Measurements from ENCODE around the gene SHBG. TPM values are rescaled to one million over a fixed set of nuclear protein-coding genes. Genes with fewer than 3 reads are reported as not detected.

SHBG gene
- total RNA-seq, 4 donors from 2014 or later: 0.63 to 1.2 TPM; not detected in 2

- Histone ChIP-seq H3K27me3 (no peaks in the 10 kb centered on the region), H3K4me3 (no peak overlapping the region), H3K36me3 (peaks cover 2 to 50% (median 5%) of the 10 kb centered on the region in 3 donors), H3K27ac (no peak overlapping the region), H3K4me1 (peaks cover 0 to 17% (median 2%) of the 10 kb centered on the region in 4 donors), H3K9me3 (no peaks in the 10 kb centered on the region)
- no peak for DNase-seq (ENCODE audit: low spot score in 2 of 2)
- WGBS, 2 donors: 86 to 90% methylated on average over 4 of the region's 4 CpGs
- no peak for TF ChIP-seq POLR2A (IDR thresholded peaks at IDR 0.05)
- no peak for TF ChIP-seq EP300 (IDR thresholded peaks at IDR 0.05)
- no peak for TF ChIP-seq CTCF (IDR thresholded peaks at IDR 0.05)
Observed at GRCh38 chr17:7606280-7606679, 23.7 kb upstream of the SHBG start.

GRCh38 chr17:7610641-7611040, 19.3 kb upstream of the SHBG start:
- DNase-seq (ENCODE audit: low spot score in 2 of 2): no peak
- Histone ChIP-seq H3K9me3 (no peaks in the 10 kb centered on the region), H3K4me1 (peaks cover 0 to 47% (median 24%) of the 10 kb centered on the region in 4 donors), H3K4me3 (no peak overlapping the region), H3K27ac (no peak overlapping the region), H3K36me3 (peaks cover 0 to 6% (median 0%) of the 10 kb centered on the region in 3 donors), H3K27me3 (no peaks in the 10 kb centered on the region)
- TF ChIP-seq EP300 (IDR thresholded peaks at IDR 0.05): no peak
- no peak for TF ChIP-seq POLR2A (IDR thresholded peaks at IDR 0.05)
- TF ChIP-seq CTCF (IDR thresholded peaks at IDR 0.05): no peak
- WGBS, 2 donors: 94 to 98% methylated on average over 2 of the region's 2 CpGs

- Histone ChIP-seq H3K4me3 (no peak overlapping the region), H3K9me3 (no peaks in the 10 kb centered on the region), H3K36me3 (no peaks in the 10 kb centered on the region), H3K4me1 (peaks cover 0 to 47% (median 24%) of the 10 kb centered on the region in 4 donors), H3K27ac (no peak overlapping the region), H3K27me3 (no peaks in the 10 kb centered on the region)
- no peak for DNase-seq (ENCODE audit: low spot score in 2 of 2)
- WGBS, 2 donors: 49 to 51% methylated on average over 3 of the region's 3 CpGs
- TF ChIP-seq EP300 (IDR thresholded peaks at IDR 0.05): no peak
- TF ChIP-seq POLR2A (IDR thresholded peaks at IDR 0.05): no peak
- TF ChIP-seq CTCF (IDR thresholded peaks at IDR 0.05): no peak
Observed at GRCh38 chr17:7611635-7612293, 18.2 kb upstream of the SHBG start.

GRCh38 chr17:7612294-7612640, 17.7 kb upstream of the SHBG start:
- DNase-seq (ENCODE audit: low spot score in 2 of 2): no peak
- no peaks in the 10 kb centered on the region for H3K36me3 ChIP-seq
- no peaks in the 10 kb centered on the region for H3K9me3 ChIP-seq
- peaks cover 0 to 47% (median 24%) of the 10 kb centered on the region in 4 donors for H3K4me1 ChIP-seq
- H3K4me3 ChIP-seq: no peak overlapping the region
- no peak overlapping the region for H3K27ac ChIP-seq
- TF ChIP-seq CTCF (IDR thresholded peaks at IDR 0.05) (no peak), EP300 (IDR thresholded peaks at IDR 0.05) (no peak), POLR2A (IDR thresholded peaks at IDR 0.05) (no peak)
- H3K27me3 ChIP-seq: no peaks in the 10 kb centered on the region
- WGBS, 2 donors: 86 to 93% methylated on average over 1 of the region's 1 CpG

- peaks cover 0 to 46% (median 24%) of the 10 kb centered on the region in 4 donors for H3K4me1 ChIP-seq
- no peak for DNase-seq (ENCODE audit: low spot score in 2 of 2)
- TF ChIP-seq EP300 (IDR thresholded peaks at IDR 0.05): no peak
- TF ChIP-seq CTCF (IDR thresholded peaks at IDR 0.05): no peak
- no peak for TF ChIP-seq POLR2A (IDR thresholded peaks at IDR 0.05)
- H3K9me3 ChIP-seq: no peaks in the 10 kb centered on the region
- peak overlapping the region; percentile 76 to 91 (median 84) for H3K4me3 ChIP-seq
- H3K27me3 ChIP-seq: no peaks in the 10 kb centered on the region
- peak overlapping the region; percentile 91 to 95 (median 92) for H3K27ac ChIP-seq
- H3K36me3 ChIP-seq: no peaks in the 10 kb centered on the region
- WGBS, 2 donors: 6 to 7% methylated on average over 20 of the region's 20 CpGs
Observed at GRCh38 chr17:7613769-7614424, 16.0 kb upstream of the SHBG start.

Measured in tibial nerve (tissue), 4 donors.